GM19035 (cell line): Measurements from ENCODE around the gene SYNDIG1.

Experiments
- ATAC-seq: cut with Tn5 transposase; IDR thresholded peaks from one replicate; pipeline ENCODE4 v1.9.1; 2021; ENCODE audit not compliant: unreplicated experiment

Gene SYNDIG1

DNA sequence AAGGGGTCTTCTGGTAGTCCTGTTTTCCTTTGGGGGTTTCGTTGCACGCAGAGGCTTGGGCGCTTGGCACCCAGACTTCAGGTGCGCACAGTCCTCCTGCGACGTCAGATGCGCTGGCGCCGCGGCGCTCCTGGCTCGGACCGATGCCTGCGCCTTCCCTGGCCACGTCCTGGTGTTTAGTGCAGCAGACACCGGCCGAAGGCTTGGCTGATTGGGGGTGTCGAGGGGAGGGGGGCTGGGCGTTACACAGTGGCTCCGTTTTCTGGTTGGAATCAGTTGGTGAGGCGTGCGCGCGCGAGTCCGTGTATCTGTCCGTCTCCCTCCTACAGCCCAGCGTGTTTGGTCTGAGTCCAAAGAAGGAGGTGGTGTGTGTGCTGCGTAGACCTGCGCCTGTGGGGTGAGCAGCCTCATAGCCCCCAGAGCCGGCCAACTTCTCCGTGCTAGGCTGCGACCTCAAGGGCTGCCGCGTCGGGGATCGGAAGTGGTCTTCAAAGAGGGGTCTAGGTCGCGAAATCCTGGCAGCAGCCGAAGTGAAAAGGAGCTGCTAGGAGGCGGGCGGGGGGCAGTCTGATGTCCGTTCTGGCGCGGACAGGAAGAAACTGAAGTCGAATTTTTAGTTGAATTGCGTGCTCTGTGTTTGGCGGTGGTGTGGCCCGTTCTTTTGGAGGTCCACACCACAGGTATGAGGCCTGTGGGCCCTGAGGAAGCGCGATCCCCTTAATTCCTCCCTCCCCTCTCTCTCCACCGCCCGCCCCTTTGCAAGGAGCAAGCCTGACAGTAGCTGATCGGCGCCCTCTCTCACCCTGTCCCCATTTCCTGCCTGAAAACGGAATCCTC, 1.5 kb downstream of the SYNDIG1 start:
- no peak for ATAC-seq

GRCh38 chr20:24472426-24472825, 3.0 kb downstream of the SYNDIG1 start:
- no peak for ATAC-seq

GRCh38 chr20:24473435-24474223, 4.2 kb downstream of the SYNDIG1 start:
- no peak for ATAC-seq

DNA sequence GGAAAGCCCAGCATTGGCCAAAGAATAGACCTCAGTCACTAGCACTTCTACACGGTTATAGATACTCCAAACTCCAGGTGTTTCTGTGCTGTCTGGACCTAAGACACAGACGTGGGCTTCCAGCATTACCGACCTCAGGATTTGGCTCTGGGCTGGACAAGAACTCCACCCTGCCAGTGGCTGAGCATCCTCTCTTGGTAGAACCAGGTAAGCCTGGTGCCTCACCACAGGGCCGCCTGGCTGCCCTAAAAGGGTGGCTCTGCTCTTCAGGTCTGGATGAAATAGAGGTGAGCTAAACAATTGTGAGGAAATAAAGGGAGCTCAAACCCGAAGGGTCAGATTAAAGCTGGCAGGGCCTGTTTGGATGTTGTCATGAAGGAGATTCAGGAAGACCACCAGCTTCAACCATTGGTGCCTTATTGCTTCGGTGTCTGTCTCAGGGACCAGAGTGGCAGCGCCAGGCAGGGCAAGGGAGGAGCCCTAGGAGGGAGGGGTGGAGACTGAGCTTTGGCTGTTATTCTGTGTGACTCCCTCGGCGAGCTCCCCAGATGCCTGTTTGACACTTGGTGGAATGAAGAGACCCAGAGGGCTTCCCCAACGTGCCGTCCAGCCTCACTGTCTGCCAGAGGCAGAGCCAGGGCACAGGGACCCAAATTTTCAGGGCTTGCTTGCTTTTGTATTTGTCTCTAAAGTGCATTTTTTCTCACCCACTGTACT, 8.6 kb downstream of the SYNDIG1 start:
- ATAC-seq = no peak

DNA sequence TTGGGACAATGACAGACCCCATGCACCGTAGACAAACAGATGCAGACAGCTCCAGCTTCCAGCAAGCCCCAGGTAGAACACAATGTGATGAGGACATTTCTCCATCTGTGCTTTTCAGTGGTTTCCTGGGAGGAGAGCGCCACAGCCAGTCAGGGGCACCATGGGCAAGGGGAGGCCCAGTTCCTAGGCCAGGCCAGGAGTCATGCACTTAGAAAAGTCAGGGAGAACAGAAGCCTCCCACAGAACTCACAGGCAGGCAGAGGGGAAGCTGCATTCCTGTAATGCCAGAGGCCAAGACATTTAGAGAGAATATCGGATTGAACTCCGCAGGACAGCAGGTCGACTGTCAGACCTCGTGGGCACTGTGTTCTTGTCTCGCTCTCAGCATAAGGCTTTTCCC, 9.2 kb downstream of the SYNDIG1 start:
- no peak for ATAC-seq

DNA sequence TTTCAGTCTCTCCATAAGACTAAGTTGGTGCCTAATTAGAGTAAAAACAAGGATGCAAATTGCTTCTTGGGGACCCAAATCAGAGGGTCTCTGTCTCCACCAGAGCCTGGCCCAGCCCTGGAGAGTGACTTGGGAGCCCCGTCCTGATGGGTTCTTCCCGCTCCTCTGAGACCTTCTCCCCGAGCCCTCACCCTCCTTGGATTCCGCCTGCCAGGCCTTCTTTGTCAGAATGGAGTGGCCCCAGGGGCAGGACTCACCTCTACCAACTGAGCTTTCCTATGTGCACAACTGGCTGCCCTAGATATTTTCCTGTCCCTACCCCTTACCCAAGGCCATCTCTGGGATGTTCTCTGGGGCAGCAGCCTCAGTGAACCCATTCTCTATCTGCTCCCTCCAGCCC, 9.7 kb downstream of the SYNDIG1 start:
- ATAC-seq = no peak

DNA sequence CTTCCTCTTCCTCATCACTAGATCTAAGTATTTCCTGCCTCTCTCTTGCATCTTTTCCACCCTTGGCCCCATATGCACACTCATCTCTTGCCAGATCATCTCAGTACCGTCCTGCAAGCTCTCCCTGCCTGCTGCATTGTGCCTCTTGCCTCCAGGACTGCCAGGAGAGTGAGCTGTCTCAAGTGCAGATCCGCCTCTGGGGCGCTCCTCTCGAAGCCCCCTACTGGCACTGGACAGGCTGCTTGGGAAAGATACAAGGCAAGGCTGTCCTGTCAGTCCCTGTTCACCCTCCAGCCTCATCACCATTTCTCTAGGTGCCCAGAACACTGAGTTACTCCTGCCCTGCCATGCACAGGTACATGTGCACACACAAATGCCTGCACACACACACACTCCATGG, 10.2 kb downstream of the SYNDIG1 start:
- ATAC-seq = no peak

- ATAC-seq = no peak
These were observed 11.1 kb downstream of the SYNDIG1 start for GRCh38 chr20:24480509-24480908.

DNA sequence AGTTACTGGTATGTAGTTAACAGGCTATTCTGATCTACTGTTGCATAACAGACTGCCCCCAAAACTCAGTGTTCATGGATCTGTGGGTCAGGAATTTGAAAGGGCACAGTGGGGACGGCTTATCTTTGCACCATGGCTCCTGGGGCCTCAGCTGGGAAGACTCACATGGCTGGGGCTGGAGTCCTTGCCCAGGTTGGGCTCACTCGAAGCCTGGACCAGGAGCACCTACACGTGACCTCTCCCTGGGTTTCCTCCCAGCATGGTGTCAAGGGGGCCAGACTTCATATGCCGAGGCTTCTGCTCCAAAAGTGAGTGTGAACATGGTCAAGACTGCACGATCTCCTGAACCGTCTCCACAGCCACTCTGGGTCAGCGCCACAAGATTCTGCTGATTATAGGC, 11.7 kb downstream of the SYNDIG1 start:
- ATAC-seq = no peak

- ATAC-seq = no peak
These were observed 14.1 kb downstream of the SYNDIG1 start for GRCh38 chr20:24483435-24484080.

DNA sequence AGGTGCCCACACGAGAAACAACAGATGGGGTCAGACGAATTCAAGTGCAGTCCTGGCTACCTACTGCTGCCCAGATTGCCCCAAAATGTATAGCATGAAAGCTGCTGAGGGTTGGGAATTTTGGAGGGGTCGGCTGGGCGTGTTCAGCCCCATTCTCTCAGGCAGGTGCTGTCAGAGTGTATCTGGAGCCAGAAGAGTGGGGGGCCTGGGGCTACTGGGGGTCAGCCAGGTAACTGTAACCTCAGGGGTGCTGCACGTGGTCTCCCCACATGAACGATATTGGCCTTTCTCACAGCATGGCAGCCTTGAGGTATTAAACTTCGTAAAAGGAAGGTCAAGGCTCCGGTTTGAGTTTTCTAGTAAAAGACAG, 14.6 kb downstream of the SYNDIG1 start:
- no peak for ATAC-seq

DNA sequence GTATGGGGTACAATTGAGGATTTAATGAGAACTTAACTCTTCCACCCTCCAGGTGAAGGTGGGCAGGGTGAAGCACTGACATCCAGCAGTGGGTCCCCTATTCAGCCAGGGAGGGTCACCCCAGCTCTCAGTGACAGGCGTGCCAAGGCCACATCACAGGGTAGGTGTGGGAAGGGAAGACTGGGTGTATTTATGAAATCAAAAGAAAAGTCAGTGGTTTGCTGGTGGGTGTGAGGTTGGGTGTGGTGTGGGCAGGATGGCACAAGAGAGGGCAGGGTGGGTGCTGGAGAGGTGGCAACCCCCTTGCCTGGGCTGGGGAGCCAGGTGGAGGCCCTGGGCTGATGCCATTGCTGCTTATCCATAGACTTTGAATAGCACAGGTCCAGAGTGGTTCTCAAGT, 16.6 kb downstream of the SYNDIG1 start:
- no peak for ATAC-seq

GRCh38 chr20:24487240-24487639, 17.8 kb downstream of the SYNDIG1 start:
- no peak for ATAC-seq

GRCh38 chr20:24487648-24488047, 18.2 kb downstream of the SYNDIG1 start:
- ATAC-seq = no peak

DNA sequence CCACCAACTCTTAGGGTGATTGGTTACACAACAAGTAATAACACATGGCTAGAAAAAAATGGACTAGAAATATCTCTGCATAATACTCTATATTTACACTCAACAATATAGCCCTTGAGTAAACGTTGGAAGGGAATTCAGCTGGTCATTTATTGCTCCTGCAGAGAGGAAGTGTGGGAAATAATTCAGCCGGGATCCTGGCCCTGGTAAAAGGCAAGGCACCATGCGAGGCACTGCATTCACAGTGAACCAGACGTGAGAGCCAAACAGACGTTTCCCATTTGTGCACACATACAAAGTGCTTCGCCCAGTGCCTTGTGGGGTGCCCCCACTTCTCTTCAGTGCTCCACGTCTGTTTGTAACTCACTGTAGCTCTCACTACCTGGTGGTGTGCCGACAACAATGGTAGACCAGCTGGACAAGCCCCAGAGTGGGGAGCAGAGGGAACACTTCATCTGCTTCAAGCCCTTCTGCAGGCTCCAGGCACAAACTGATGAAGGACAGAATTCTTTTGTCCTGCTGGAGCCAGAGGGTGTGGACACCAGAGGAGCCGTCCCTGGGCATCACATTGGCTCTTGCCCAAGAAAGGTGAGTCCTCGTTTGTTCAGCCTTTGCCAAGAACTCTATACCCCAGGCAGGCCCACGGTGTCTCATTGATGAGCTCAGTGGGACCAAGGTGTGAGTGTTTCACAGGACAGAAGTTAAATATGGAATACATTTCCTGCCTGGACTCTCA, 18.8 kb downstream of the SYNDIG1 start:
- no peak for ATAC-seq

GRCh38 chr20:24488800-24489175, 19.4 kb downstream of the SYNDIG1 start:
- ATAC-seq = no peak

GRCh38 chr20:24489193-24489592, 19.8 kb downstream of the SYNDIG1 start:
- no peak for ATAC-seq

DNA sequence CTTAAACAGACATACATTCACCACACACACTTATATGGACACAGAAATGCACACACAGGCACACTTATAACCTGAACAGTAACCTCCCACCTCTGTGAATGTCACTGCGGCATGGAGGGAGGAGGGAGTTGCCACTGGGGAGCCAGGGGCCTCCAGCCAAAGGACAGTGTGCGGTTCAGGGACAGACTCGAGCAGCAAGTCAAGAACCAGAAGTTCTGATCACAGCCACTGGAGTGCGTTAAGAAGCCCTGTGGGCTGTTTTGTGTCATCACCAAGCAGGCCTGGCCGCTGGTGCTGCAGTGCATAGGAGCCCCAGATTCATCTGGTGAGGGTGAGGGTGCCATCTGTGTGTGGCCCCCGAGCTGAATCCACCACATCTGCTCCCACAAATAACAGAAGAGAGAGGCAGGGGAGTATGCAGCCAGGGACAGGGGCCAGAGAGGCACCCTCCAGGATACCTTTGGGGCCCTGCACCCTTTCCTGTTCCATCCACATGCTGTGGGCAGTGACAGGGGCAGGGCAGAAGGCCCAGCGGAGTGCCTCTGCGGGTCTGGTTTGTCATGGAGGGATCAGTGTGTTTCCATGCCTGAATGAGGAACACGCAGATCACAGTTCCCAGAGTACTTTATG, 20.3 kb downstream of the SYNDIG1 start:
- no peak for ATAC-seq

DNA sequence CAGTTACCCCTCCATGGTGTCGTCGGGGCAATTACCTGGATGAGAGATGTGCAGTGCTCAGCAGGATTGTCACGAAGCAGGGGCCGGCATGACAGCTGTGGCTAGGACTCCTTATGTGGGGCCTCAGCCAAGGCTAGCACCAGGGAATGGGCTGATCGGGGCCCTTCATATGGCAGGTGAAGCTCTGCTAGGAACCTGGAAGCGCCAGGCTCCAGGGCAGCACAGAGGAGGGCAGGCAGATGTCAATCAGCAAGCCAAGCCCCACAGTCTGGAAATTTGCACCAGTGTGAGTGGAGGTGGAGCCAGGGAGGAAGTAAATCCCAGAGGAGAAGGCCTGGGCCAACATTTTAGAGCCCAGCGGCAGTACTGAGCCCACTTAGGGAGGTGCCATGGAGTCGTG, 21.2 kb downstream of the SYNDIG1 start:
- no peak for ATAC-seq
